ENCODE data around the gene C13orf42.
A peak's percentile ranks its signal among the peaks of the same experiment; 100 is the strongest.

Gene C13orf42

GRCh38 chr13:51058461-51059167 is 52.5 kb downstream of the C13orf42 start:
- no peaks in the 10 kb centered on the region for H3K9me3 Mint-ChIP-seq
- no peaks in the 10 kb centered on the region for H3K4me1 Mint-ChIP-seq
- no peaks in the 10 kb centered on the region for H3K27me3 Mint-ChIP-seq
- H3K27ac Mint-ChIP-seq: no peak overlapping the region
- ATAC-seq: no peak
- no peaks in the 10 kb centered on the region for H3K36me3 Mint-ChIP-seq
- H3K4me3 Mint-ChIP-seq: no peak overlapping the region

GRCh38 chr13:51057906-51058305 is 53.2 kb downstream of the C13orf42 start:
- no peak overlapping the region for H3K4me3 Mint-ChIP-seq
- no peaks in the 10 kb centered on the region for H3K36me3 Mint-ChIP-seq
- no peak overlapping the region for H3K27ac Mint-ChIP-seq
- no peaks in the 10 kb centered on the region for H3K27me3 Mint-ChIP-seq
- H3K9me3 Mint-ChIP-seq: no peaks in the 10 kb centered on the region
- no peaks in the 10 kb centered on the region for H3K4me1 Mint-ChIP-seq
- ATAC-seq: no peak

GRCh38 chr13:51057001-51057400 is 54.1 kb downstream of the C13orf42 start:
- H3K9me3 Mint-ChIP-seq: no peaks in the 10 kb centered on the region
- H3K27me3 Mint-ChIP-seq: no peaks in the 10 kb centered on the region
- no peaks in the 10 kb centered on the region for H3K36me3 Mint-ChIP-seq
- H3K27ac Mint-ChIP-seq: no peak overlapping the region
- ATAC-seq: no peak
- no peak overlapping the region for H3K4me3 Mint-ChIP-seq
- H3K4me1 Mint-ChIP-seq: no peaks in the 10 kb centered on the region

GRCh38 chr13:51052581-51052980 is 58.5 kb downstream of the C13orf42 start:
- no peaks in the 10 kb centered on the region for H3K9me3 Mint-ChIP-seq
- H3K27ac Mint-ChIP-seq: no peak overlapping the region
- no peaks in the 10 kb centered on the region for H3K27me3 Mint-ChIP-seq
- H3K36me3 Mint-ChIP-seq: no peaks in the 10 kb centered on the region
- H3K4me1 Mint-ChIP-seq: no peaks in the 10 kb centered on the region
- no peak for ATAC-seq
- no peak overlapping the region for H3K4me3 Mint-ChIP-seq

- H3K36me3 Mint-ChIP-seq: no peaks in the 10 kb centered on the region
- no peaks in the 10 kb centered on the region for H3K4me1 Mint-ChIP-seq
- H3K9me3 Mint-ChIP-seq: no peaks in the 10 kb centered on the region
- H3K27me3 Mint-ChIP-seq: no peaks in the 10 kb centered on the region
- no peak overlapping the region for H3K4me3 Mint-ChIP-seq
- H3K27ac Mint-ChIP-seq: no peak overlapping the region
- ATAC-seq: no peak
These were observed 60.8 kb downstream of the C13orf42 start for GRCh38 chr13:51050021-51050830.

GRCh38 chr13:51048616-51049015 is 62.5 kb downstream of the C13orf42 start:
- Mint-ChIP-seq H3K4me3 (no peak overlapping the region), H3K36me3 (no peaks in the 10 kb centered on the region), H3K27ac (no peak overlapping the region), H3K9me3 (no peaks in the 10 kb centered on the region), H3K4me1 (no peaks in the 10 kb centered on the region), H3K27me3 (no peaks in the 10 kb centered on the region)
- ATAC-seq: no peak

- Mint-ChIP-seq H3K36me3 (no peaks in the 10 kb centered on the region), H3K27ac (no peak overlapping the region), H3K4me1 (no peaks in the 10 kb centered on the region), H3K27me3 (no peaks in the 10 kb centered on the region), H3K9me3 (no peaks in the 10 kb centered on the region), H3K4me3 (no peak overlapping the region)
- no peak for ATAC-seq
These were observed 63.0 kb downstream of the C13orf42 start for GRCh38 chr13:51048166-51048461.

GRCh38 chr13:51047434-51048165 is 63.5 kb downstream of the C13orf42 start:
- Mint-ChIP-seq H3K27me3 (no peaks in the 10 kb centered on the region), H3K27ac (no peak overlapping the region), H3K36me3 (no peaks in the 10 kb centered on the region), H3K4me3 (no peak overlapping the region), H3K9me3 (no peaks in the 10 kb centered on the region), H3K4me1 (no peaks in the 10 kb centered on the region)
- ATAC-seq: no peak

GRCh38 chr13:51045451-51045850 is 65.6 kb downstream of the C13orf42 start:
- peak; percentile 24 for ATAC-seq
- Mint-ChIP-seq H3K36me3 (no peaks in the 10 kb centered on the region), H3K4me3 (no peak overlapping the region), H3K27me3 (peaks cover 6% of the 10 kb centered on the region), H3K27ac (no peak overlapping the region), H3K9me3 (no peaks in the 10 kb centered on the region), H3K4me1 (no peaks in the 10 kb centered on the region)

GRCh38 chr13:51044023-51044665 is 66.9 kb downstream of the C13orf42 start:
- H3K27ac Mint-ChIP-seq: no peak overlapping the region
- no peak overlapping the region for H3K4me3 Mint-ChIP-seq
- no peaks in the 10 kb centered on the region for H3K36me3 Mint-ChIP-seq
- peaks cover 14% of the 10 kb centered on the region for H3K27me3 Mint-ChIP-seq
- H3K4me1 Mint-ChIP-seq: no peaks in the 10 kb centered on the region
- ATAC-seq: no peak
- H3K9me3 Mint-ChIP-seq: no peaks in the 10 kb centered on the region

GRCh38 chr13:51043310-51043709 is 67.8 kb downstream of the C13orf42 start:
- peaks cover 14% of the 10 kb centered on the region for H3K27me3 Mint-ChIP-seq
- no peak overlapping the region for H3K27ac Mint-ChIP-seq
- no peak for ATAC-seq
- H3K4me1 Mint-ChIP-seq: no peaks in the 10 kb centered on the region
- no peaks in the 10 kb centered on the region for H3K36me3 Mint-ChIP-seq
- no peaks in the 10 kb centered on the region for H3K9me3 Mint-ChIP-seq
- no peak overlapping the region for H3K4me3 Mint-ChIP-seq

- no peaks in the 10 kb centered on the region for H3K36me3 Mint-ChIP-seq
- ATAC-seq: no peak
These were observed 69.4 kb downstream of the C13orf42 start for GRCh38 chr13:51041710-51042109.

GRCh38 chr13:51041126-51041525 is 69.9 kb downstream of the C13orf42 start:
- no peak for ATAC-seq
- Mint-ChIP-seq H3K4me3 (no peak overlapping the region), H3K27ac (no peak overlapping the region), H3K36me3 (no peaks in the 10 kb centered on the region), H3K4me1 (peaks cover 1% of the 10 kb centered on the region), H3K27me3 (peaks cover 14% of the 10 kb centered on the region), H3K9me3 (no peaks in the 10 kb centered on the region)

More at GRCh38 chr13:51041710-51042109, 69.4 kb downstream of the C13orf42 start:
- peaks cover 14% of the 10 kb centered on the region for H3K27me3 Mint-ChIP-seq
- no peaks in the 10 kb centered on the region for H3K9me3 Mint-ChIP-seq
- no peak overlapping the region for H3K27ac Mint-ChIP-seq
- no peaks in the 10 kb centered on the region for H3K4me1 Mint-ChIP-seq
- no peak overlapping the region for H3K4me3 Mint-ChIP-seq

- no peaks in the 10 kb centered on the region for H3K9me3 Mint-ChIP-seq
- peaks cover 14% of the 10 kb centered on the region for H3K27me3 Mint-ChIP-seq
- no peaks in the 10 kb centered on the region for H3K36me3 Mint-ChIP-seq
These were observed 70.6 kb downstream of the C13orf42 start for GRCh38 chr13:51040431-51040830.

GRCh38 chr13:51036418-51036817 is 74.7 kb downstream of the C13orf42 start:
- Mint-ChIP-seq H3K4me3 (no peak overlapping the region), H3K4me1 (peaks cover 6% of the 10 kb centered on the region), H3K9me3 (no peaks in the 10 kb centered on the region), H3K27me3 (peaks cover 14% of the 10 kb centered on the region), H3K36me3 (no peaks in the 10 kb centered on the region), H3K27ac (no peak overlapping the region)
- no peak for ATAC-seq

More at GRCh38 chr13:51040431-51040830, 70.6 kb downstream of the C13orf42 start:
- Mint-ChIP-seq H3K4me1 (peaks cover 6% of the 10 kb centered on the region), H3K4me3 (no peak overlapping the region), H3K27ac (no peak overlapping the region)
- no peak for ATAC-seq
